GM06990 (cell line): ENCODE measurements around the gene RNF19B.

Experiments used
- DNase-seq: peaks from one replicate; pipeline ENCODE4 v3.0.0-alpha.2; 2011; ENCODE audit not compliant: insufficient read length; ENCODE audit errors: extremely low read depth
- H3K27me3 ChIP-seq: replicated peaks from 2 replicates; pipeline ENCODE4 v1.6.0; 2011; ENCODE audit warnings: low read length; ENCODE audit not compliant: control insufficient read depth, insufficient read depth
- H3K36me3 ChIP-seq: 2 replicates; pipeline ENCODE4 v1.5.1; 2011; ENCODE audit warnings: low read length; ENCODE audit not compliant: control insufficient read depth, insufficient read depth
- H3K4me3 ChIP-seq: replicated peaks from 2 replicates; pipeline ENCODE4 v1.5.1; 2011; ENCODE audit warnings: low read depth, mild to moderate bottlenecking, control low read depth, low read length
- TF ChIP-seq, protein P1 (sequence below): IDR thresholded peaks from 2 replicates; pipeline ENCODE4 v1.5.1; 2011; ENCODE audit warnings: low read length, control low read depth, mild to moderate bottlenecking, inconsistent platforms; ENCODE audit not compliant: insufficient read depth, poor library complexity, severe bottlenecking

The RNF19B gene

GRCh38 chr1:32895325-32896215, 69.0 kb downstream of the RNF19B start:
- Histone ChIP-seq H3K4me3 (no peak overlapping the region), H3K27me3 (peaks cover 5% of the 10 kb centered on the region), H3K36me3 (no peaks in the 10 kb centered on the region)
- TF ChIP-seq, protein P1, sequence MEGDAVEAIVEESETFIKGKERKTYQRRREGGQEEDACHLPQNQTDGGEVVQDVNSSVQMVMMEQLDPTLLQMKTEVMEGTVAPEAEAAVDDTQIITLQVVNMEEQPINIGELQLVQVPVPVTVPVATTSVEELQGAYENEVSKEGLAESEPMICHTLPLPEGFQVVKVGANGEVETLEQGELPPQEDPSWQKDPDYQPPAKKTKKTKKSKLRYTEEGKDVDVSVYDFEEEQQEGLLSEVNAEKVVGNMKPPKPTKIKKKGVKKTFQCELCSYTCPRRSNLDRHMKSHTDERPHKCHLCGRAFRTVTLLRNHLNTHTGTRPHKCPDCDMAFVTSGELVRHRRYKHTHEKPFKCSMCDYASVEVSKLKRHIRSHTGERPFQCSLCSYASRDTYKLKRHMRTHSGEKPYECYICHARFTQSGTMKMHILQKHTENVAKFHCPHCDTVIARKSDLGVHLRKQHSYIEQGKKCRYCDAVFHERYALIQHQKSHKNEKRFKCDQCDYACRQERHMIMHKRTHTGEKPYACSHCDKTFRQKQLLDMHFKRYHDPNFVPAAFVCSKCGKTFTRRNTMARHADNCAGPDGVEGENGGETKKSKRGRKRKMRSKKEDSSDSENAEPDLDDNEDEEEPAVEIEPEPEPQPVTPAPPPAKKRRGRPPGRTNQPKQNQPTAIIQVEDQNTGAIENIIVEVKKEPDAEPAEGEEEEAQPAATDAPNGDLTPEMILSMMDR: no peak
- no peak for DNase-seq

- H3K4me3 ChIP-seq: no peak overlapping the region
- no peak for DNase-seq
- TF ChIP-seq, protein P1: no peak
- no peaks in the 10 kb centered on the region for H3K36me3 ChIP-seq
- H3K27me3 ChIP-seq: peaks cover 5% of the 10 kb centered on the region
Observed at GRCh38 chr1:32894681-32895080, 69.9 kb downstream of the RNF19B start.

- Histone ChIP-seq H3K4me3 (no peak overlapping the region), H3K27me3 (peaks cover 5% of the 10 kb centered on the region)
- no peak for DNase-seq
Observed at GRCh38 chr1:32894019-32894600, 70.5 kb downstream of the RNF19B start.

DNA sequence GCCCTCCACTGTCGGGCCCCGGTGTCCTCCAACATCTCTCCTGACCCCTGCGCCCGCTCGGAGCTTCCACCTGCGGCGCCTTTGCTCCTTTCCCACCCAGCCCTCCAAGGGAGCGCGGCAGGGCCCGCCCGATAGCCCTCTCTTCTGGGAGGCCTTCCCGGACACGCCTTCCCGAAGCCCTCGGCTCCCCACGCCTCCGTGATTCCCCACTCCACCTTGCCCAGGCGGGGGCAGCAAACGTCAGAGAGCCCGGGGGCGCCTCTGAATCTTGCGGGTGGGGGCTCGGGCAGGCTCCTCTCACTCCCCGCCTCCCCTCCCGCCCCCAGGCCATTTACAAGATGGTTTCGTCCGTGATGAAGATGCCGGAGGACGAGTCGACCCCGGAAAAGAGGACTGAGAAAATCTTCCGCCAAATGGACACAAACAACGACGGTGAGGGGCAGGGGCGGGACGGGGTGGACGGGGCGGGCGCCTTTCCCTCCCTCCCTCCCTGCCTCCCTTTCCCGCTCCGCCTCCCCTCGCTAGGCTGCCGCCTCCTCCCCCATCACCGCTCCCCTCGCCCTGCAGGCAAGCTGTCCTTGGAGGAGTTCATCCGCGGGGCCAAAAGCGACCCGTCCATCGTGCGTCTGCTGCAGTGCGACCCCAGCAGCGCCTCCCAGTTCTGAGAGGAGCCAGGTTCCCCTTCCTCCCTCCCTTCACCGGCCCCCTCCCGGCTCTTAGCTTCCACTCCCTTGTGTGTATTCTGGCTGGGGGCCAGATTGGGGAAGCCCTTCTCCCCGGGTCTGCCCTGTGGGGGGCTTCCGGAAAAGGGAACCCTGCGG, 71.2 kb downstream of the RNF19B start:
- no peak for DNase-seq
- peak overlapping the region; percentile 35 for H3K4me3 ChIP-seq
- peaks cover 4% of the 10 kb centered on the region for H3K27me3 ChIP-seq
- no peaks in the 10 kb centered on the region for H3K36me3 ChIP-seq
- TF ChIP-seq, protein P1: peak; percentile 25

More at GRCh38 chr1:32894019-32894600, 70.5 kb downstream of the RNF19B start:
- no peaks in the 10 kb centered on the region for H3K36me3 ChIP-seq
- TF ChIP-seq, protein P1: no peak

DNA sequence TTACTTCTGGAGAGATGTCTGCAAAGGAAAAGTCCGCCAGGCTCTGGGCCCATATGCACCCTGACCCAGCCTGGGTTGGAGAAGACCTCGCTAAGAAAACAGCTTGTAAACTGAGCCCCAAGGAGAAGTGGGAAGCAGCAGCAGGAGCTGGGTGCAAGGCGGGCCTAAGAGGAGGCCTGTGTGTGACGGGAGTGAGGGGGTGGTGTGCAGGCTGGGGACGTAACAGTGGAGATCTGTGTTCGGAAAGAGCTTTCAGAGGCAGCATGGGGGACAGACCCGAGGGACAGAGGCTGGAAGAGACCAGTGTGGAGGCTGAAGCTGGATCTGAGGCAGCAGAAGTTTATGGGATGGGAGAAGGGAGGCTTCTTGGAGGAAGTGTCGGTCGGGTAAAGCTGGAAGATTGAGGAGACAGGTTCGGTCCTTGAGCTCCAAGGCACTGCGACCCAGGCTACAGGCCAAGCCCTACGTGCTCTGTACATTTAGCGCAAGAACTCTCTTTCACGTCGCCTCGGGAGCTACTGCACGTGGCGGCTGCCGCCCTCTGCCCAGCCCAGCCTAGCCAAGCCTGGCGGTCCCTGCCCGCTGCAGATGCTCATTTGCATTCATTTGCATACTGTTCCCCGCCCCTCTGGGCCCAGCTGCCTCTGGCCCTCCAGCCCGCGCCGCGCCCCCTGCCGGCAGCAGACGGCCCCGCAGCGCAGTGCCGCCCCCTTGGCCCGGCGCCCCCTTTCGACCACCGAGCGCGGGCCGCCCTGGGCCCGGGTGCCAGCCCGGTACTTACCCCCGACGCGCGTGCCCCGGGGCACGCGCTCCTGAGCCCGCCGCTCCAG, 72.0 kb downstream of the RNF19B start:
- Histone ChIP-seq H3K27me3 (peaks cover 7% of the 10 kb centered on the region), H3K4me3 (no peak overlapping the region; the same call in 1 of the 2 replicates), H3K36me3 (no peaks in the 10 kb centered on the region)
- DNase-seq: peak; percentile 42
- TF ChIP-seq, protein P1: peak; percentile 10
